ENCODE measurements around the gene PNMA8A.

The PNMA8A gene

DNA sequence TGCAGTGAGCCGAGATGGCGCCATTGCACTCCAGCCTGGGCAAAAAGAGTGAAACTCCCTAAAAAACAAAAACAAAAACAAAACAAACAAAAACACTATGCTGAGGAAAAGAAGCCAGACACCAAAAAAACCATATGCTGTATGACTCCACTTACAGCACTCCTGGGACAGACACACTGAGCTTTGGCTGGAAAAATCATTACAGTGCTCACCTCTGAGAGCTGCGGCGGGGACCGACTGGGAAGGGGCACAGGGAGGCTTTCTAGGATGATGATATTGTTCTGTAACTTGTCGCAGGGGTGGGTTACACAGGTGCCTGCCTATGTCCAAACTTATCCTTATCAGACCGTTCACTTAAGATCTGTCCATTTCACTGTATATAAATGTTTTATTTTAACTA, 7.8 kb downstream of the PNMA8A start:
- Histone ChIP-seq H3K27ac (ENCODE audit: low read depth, low read length) (no peak overlapping the region), H3K27me3 (ENCODE audit: insufficient read depth, low read length) (no peaks in the 10 kb centered on the region), H3K4me3 (ENCODE audit: low read depth, low read length) (no peak overlapping the region), H3K36me3 (ENCODE audit: insufficient read depth, low read length) (no peaks in the 10 kb centered on the region), H2AFZ (ENCODE audit: low read length, unreplicated experiment) (no peak overlapping the region), H3K4me1 (ENCODE audit: control insufficient read depth, insufficient read depth, low read length, unreplicated experiment) (peaks cover 10% of the 10 kb centered on the region), H3K79me2 (ENCODE audit: control insufficient read depth, insufficient read depth, low read length, unreplicated experiment) (no peaks in the 10 kb centered on the region)

DNA sequence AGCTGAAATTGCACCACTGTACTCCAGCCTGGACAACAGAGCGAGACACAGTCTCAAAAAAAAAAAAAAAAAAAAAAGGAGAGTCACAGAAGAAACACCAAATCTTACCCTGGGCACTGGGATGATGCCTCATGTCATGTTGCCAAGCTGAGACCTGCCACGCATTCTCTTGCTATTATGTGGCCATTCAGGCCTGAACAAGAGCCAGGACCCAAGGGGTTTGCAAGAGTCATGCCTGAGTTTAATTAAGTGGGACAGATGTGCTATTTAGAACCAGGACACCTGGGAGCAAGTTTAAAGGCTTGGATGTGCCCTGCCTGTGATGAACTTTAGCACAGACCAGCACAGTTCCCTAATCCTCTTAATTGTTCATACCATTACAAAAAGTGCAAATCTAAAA, 9.8 kb downstream of the PNMA8A start:
- no peaks in the 10 kb centered on the region for H3K27me3 ChIP-seq (ENCODE audit: insufficient read depth, low read length)
- no peak overlapping the region for H2AFZ ChIP-seq (ENCODE audit: low read length, unreplicated experiment)
- no peak overlapping the region for H3K4me3 ChIP-seq (ENCODE audit: low read depth, low read length)
- H3K79me2 ChIP-seq (ENCODE audit: control insufficient read depth, insufficient read depth, low read length, unreplicated experiment), result no peaks in the 10 kb centered on the region
- peaks cover 4% of the 10 kb centered on the region for H3K4me1 ChIP-seq (ENCODE audit: control insufficient read depth, insufficient read depth, low read length, unreplicated experiment)
- H3K36me3 ChIP-seq (ENCODE audit: insufficient read depth, low read length), result no peaks in the 10 kb centered on the region
- no peak overlapping the region for H3K27ac ChIP-seq (ENCODE audit: low read depth, low read length)

DNA sequence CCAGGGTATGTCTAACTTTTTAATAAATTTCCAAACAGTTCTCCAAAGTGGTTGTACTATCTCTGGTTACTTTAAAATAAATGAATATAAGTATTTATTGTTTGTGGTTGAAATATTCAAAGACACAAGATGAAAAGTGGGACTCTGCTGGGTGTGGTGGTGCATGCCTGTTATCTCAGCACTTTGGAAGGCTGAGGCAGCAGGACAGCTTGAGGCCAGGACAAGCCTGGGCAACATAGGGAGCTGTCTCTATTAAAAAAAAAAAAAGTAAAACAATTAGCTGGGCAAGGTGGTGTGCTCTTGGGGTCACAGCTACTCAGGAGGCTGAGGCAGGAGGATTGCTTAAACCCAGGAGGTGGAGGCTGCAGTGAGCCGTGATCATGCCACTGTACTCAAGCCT, 10.4 kb downstream of the PNMA8A start:
- no peaks in the 10 kb centered on the region for H3K4me1 ChIP-seq (ENCODE audit: control insufficient read depth, insufficient read depth, low read length, unreplicated experiment)
- no peaks in the 10 kb centered on the region for H3K27me3 ChIP-seq (ENCODE audit: insufficient read depth, low read length)
- H3K36me3 ChIP-seq (ENCODE audit: insufficient read depth, low read length), result no peaks in the 10 kb centered on the region
- H2AFZ ChIP-seq (ENCODE audit: low read length, unreplicated experiment), result no peak overlapping the region
- no peak overlapping the region for H3K27ac ChIP-seq (ENCODE audit: low read depth, low read length)
- H3K4me3 ChIP-seq (ENCODE audit: low read depth, low read length), result no peak overlapping the region
- no peaks in the 10 kb centered on the region for H3K79me2 ChIP-seq (ENCODE audit: control insufficient read depth, insufficient read depth, low read length, unreplicated experiment)

DNA sequence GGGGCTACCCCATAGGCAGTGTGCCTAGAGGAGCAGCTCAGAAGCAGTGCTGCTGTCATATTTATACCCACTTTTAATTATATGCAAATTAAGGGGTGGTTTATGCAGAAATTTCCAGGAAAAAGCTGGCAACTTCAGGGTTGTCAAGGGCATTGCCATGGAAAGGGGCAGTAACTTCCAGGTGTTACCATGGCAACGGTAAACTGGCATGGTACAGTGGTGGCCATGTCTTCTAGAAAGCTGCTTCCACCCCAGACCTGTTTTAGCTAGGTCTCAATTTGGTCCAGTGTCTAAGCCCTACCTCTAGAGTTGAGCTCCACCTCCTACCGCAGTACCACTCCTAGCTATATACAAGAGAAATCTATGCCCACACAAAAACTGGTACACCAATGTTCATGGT, 11.3 kb downstream of the PNMA8A start:
- Histone ChIP-seq H2AFZ (ENCODE audit: low read length, unreplicated experiment) (no peak overlapping the region), H3K27ac (ENCODE audit: low read depth, low read length) (no peak overlapping the region), H3K36me3 (ENCODE audit: insufficient read depth, low read length) (no peaks in the 10 kb centered on the region), H3K79me2 (ENCODE audit: control insufficient read depth, insufficient read depth, low read length, unreplicated experiment) (no peaks in the 10 kb centered on the region), H3K4me3 (ENCODE audit: low read depth, low read length) (no peak overlapping the region), H3K27me3 (ENCODE audit: insufficient read depth, low read length) (no peaks in the 10 kb centered on the region), H3K4me1 (ENCODE audit: control insufficient read depth, insufficient read depth, low read length, unreplicated experiment) (no peaks in the 10 kb centered on the region)

DNA sequence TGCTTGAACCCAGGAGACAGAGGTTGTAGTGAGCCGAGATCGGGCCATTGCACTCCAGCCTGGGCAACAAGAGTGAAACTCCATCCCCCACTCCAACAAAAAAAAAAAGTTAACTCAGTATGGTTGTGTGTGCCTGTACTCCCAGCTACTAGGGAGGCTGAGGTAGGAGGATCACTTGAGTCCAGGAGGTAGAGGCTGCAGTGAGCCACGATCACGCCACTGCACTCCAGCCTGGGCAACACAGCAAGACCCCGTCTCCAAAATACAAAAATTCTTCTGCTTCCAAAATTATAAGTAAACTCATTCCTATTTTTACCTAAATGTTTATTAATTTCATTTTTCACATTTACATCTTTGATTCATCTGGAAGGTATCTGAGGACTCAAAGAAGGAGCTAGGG, 14.4 kb downstream of the PNMA8A start:
- Histone ChIP-seq H3K27me3 (ENCODE audit: insufficient read depth, low read length) (no peaks in the 10 kb centered on the region), H3K4me3 (ENCODE audit: low read depth, low read length) (no peak overlapping the region), H3K79me2 (ENCODE audit: control insufficient read depth, insufficient read depth, low read length, unreplicated experiment) (no peaks in the 10 kb centered on the region), H3K27ac (ENCODE audit: low read depth, low read length) (no peak overlapping the region), H3K36me3 (ENCODE audit: insufficient read depth, low read length) (no peaks in the 10 kb centered on the region), H2AFZ (ENCODE audit: low read length, unreplicated experiment) (no peak overlapping the region), H3K4me1 (ENCODE audit: control insufficient read depth, insufficient read depth, low read length, unreplicated experiment) (no peaks in the 10 kb centered on the region)

DNA sequence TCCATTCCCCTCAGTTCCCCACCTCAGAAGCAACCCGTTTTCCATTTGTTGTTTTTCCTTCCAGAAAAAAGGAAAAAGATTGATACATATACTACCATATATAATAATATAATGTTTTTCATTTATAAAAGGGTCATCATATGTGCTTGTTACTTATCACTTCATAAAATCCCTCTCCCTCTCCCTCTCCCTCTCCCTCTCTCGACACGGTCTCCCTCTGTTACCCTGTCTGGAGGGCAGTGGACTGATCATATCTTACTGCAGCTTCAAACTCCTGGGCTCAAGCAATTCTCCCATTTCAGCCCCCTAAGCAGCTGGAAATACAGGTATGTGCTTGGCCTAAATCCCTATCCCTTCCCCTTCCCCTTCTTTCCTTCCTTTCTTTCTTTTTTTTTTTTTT, 17.1 kb downstream of the PNMA8A start:
- H3K27me3 ChIP-seq (ENCODE audit: insufficient read depth, low read length), result no peaks in the 10 kb centered on the region
- H2AFZ ChIP-seq (ENCODE audit: low read length, unreplicated experiment), result no peak overlapping the region
- H3K4me1 ChIP-seq (ENCODE audit: control insufficient read depth, insufficient read depth, low read length, unreplicated experiment), result no peaks in the 10 kb centered on the region
- no peaks in the 10 kb centered on the region for H3K36me3 ChIP-seq (ENCODE audit: insufficient read depth, low read length)
- no peak overlapping the region for H3K27ac ChIP-seq (ENCODE audit: low read depth, low read length)
- no peaks in the 10 kb centered on the region for H3K79me2 ChIP-seq (ENCODE audit: control insufficient read depth, insufficient read depth, low read length, unreplicated experiment)
- H3K4me3 ChIP-seq (ENCODE audit: low read depth, low read length), result no peak overlapping the region

DNA sequence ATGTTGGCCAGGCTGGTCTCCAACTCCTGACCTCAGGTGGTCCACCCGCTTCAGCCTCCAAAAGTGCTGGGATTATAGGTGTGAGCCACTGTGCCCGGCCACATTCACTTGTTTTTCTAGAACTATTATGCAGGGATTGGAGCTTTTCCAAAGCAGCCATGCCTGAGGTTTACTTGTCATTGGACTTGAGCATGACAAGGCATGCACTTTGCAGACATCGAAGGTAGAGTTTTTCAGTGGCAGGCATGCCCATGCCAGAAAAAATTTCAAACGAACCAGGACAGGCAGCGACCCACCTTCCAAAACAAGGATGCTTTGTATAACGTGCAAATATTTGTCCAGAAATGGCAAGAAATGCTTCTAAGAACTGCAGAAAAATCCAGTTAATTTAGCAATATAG, 17.7 kb downstream of the PNMA8A start:
- Histone ChIP-seq H3K27me3 (ENCODE audit: insufficient read depth, low read length) (no peaks in the 10 kb centered on the region), H3K27ac (ENCODE audit: low read depth, low read length) (no peak overlapping the region), H2AFZ (ENCODE audit: low read length, unreplicated experiment) (no peak overlapping the region), H3K4me3 (ENCODE audit: low read depth, low read length) (no peak overlapping the region), H3K79me2 (ENCODE audit: control insufficient read depth, insufficient read depth, low read length, unreplicated experiment) (no peaks in the 10 kb centered on the region), H3K36me3 (ENCODE audit: insufficient read depth, low read length) (no peaks in the 10 kb centered on the region), H3K4me1 (ENCODE audit: control insufficient read depth, insufficient read depth, low read length, unreplicated experiment) (no peaks in the 10 kb centered on the region)

DNA sequence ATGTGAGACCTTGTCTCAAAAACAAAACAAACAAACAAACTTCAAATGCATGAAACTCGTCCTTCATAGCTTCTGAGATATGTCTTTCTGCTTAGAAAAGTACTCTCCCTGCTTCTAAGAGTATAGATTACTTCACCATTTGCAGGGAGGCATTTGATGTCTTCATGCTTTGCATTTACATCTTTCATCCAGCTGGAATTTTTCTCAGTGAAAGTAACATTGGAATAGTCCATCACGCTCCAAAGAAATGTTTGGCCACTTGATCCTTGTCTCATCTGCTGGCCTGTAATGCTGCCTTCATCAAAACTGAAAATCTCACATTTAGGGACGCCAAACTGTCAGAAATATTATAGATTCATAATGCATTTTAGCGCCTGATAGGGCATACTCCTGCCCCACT, 19.2 kb downstream of the PNMA8A start:
- no peaks in the 10 kb centered on the region for H3K36me3 ChIP-seq (ENCODE audit: insufficient read depth, low read length)
- H3K27me3 ChIP-seq (ENCODE audit: insufficient read depth, low read length), result no peaks in the 10 kb centered on the region
- H3K4me1 ChIP-seq (ENCODE audit: control insufficient read depth, insufficient read depth, low read length, unreplicated experiment), result no peaks in the 10 kb centered on the region
- no peak overlapping the region for H3K4me3 ChIP-seq (ENCODE audit: low read depth, low read length)
- no peak overlapping the region for H3K27ac ChIP-seq (ENCODE audit: low read depth, low read length)
- H3K79me2 ChIP-seq (ENCODE audit: control insufficient read depth, insufficient read depth, low read length, unreplicated experiment), result no peaks in the 10 kb centered on the region
- H2AFZ ChIP-seq (ENCODE audit: low read length, unreplicated experiment), result no peak overlapping the region

DNA sequence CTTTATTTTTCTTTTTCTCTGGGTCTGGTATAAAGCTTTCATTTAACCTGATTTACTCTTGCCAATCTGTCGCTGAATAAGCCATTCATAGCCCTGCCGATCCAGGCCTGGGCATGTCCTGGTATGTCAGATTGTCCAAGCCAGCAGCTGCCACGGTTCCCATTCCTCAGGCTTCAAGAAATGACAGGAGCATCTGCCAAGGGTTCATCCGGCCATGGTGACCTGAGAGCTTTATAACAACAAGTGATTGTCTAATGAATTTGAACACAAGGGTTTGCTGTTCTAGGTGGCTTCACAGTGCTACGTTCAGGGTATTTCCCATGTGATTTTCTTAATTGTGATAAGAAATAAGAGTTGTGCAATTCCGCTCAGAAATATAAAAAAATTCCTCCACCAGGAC, 20.0 kb downstream of the PNMA8A start:
- H2AFZ ChIP-seq (ENCODE audit: low read length, unreplicated experiment), result no peak overlapping the region
- H3K27ac ChIP-seq (ENCODE audit: low read depth, low read length), result no peak overlapping the region
- no peaks in the 10 kb centered on the region for H3K4me1 ChIP-seq (ENCODE audit: control insufficient read depth, insufficient read depth, low read length, unreplicated experiment)
- no peaks in the 10 kb centered on the region for H3K79me2 ChIP-seq (ENCODE audit: control insufficient read depth, insufficient read depth, low read length, unreplicated experiment)
- H3K27me3 ChIP-seq (ENCODE audit: insufficient read depth, low read length), result no peaks in the 10 kb centered on the region
- no peak overlapping the region for H3K4me3 ChIP-seq (ENCODE audit: low read depth, low read length)
- H3K36me3 ChIP-seq (ENCODE audit: insufficient read depth, low read length), result no peaks in the 10 kb centered on the region

DNA sequence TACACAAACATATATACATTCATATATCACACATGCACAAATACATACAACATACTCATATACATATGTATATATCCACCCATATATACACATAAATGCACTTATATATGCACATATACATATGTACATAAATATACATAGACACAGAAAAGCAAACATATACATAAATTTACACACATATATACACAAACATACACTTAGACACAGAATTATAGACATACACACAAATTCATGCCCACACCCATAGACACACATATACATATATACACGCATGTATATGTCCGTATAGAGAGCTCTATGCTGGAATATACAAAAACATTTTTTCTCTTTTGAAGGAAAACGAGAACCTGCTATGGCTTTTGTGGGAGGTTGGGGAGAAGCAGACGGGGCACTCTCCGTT, 20.6 kb downstream of the PNMA8A start:
- Histone ChIP-seq H3K36me3 (ENCODE audit: insufficient read depth, low read length) (no peaks in the 10 kb centered on the region), H3K79me2 (ENCODE audit: control insufficient read depth, insufficient read depth, low read length, unreplicated experiment) (no peaks in the 10 kb centered on the region), H2AFZ (ENCODE audit: low read length, unreplicated experiment) (no peak overlapping the region), H3K27me3 (ENCODE audit: insufficient read depth, low read length) (no peaks in the 10 kb centered on the region), H3K4me3 (ENCODE audit: low read depth, low read length) (no peak overlapping the region), H3K27ac (ENCODE audit: low read depth, low read length) (no peak overlapping the region), H3K4me1 (ENCODE audit: control insufficient read depth, insufficient read depth, low read length, unreplicated experiment) (no peaks in the 10 kb centered on the region)

DNA sequence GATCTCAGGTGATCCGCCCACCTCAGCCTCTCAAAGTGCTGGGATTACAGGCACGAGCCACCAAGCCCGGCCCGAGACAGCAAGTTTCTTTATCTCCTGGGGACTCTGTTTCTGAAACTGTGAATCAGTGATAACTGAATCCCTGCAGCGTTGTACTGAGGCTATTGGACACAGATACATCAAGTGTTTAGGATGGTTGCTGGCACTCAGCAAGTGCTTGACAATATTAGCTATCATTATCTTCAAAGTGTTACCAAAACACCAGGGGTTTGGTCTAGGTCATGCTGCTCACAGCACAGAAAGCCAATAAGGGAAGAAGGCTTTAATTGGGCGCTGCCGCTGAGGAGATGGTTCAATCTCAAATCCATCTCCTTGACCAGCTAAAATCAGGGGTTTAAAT, 22.1 kb downstream of the PNMA8A start:
- Histone ChIP-seq H3K36me3 (ENCODE audit: insufficient read depth, low read length) (no peaks in the 10 kb centered on the region), H3K27ac (ENCODE audit: low read depth, low read length) (no peak overlapping the region), H3K27me3 (ENCODE audit: insufficient read depth, low read length) (no peaks in the 10 kb centered on the region), H2AFZ (ENCODE audit: low read length, unreplicated experiment) (no peak overlapping the region), H3K4me3 (ENCODE audit: low read depth, low read length) (no peak overlapping the region), H3K79me2 (ENCODE audit: control insufficient read depth, insufficient read depth, low read length, unreplicated experiment) (no peaks in the 10 kb centered on the region), H3K4me1 (ENCODE audit: control insufficient read depth, insufficient read depth, low read length, unreplicated experiment) (no peaks in the 10 kb centered on the region)

DNA sequence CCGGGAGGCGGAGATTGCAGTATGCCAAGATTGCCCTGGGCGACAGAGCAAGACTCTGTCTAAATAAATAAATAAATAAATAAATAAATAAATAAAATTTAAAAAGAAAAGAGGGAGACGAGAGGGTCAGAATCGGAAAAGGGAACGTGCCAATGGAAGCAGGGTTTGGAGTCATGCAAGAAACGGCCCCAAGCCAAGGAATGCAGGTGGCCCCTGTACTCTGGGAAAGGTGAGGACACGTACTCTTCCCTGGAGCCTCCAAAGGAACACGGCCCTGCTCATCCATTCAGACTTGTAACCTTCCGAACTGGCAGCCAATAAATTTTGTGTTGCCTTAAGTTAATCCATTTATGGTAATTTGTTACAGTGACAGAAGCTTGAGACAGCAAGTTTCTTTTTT, 22.8 kb downstream of the PNMA8A start:
- Histone ChIP-seq H3K27me3 (ENCODE audit: insufficient read depth, low read length) (no peaks in the 10 kb centered on the region), H3K27ac (ENCODE audit: low read depth, low read length) (no peak overlapping the region), H2AFZ (ENCODE audit: low read length, unreplicated experiment) (no peak overlapping the region), H3K4me1 (ENCODE audit: control insufficient read depth, insufficient read depth, low read length, unreplicated experiment) (no peaks in the 10 kb centered on the region), H3K79me2 (ENCODE audit: control insufficient read depth, insufficient read depth, low read length, unreplicated experiment) (no peaks in the 10 kb centered on the region), H3K36me3 (ENCODE audit: insufficient read depth, low read length) (no peaks in the 10 kb centered on the region), H3K4me3 (ENCODE audit: low read depth, low read length) (no peak overlapping the region)

All from ACC112 (cell line).